Measurements from ENCODE around the gene SYPL2.
"Not testable (repeated sequence)": the region's sequence is repeated elsewhere in the genome, so short reads cannot be mapped to it uniquely, and the experiment has no call there.

Gene SYPL2

DNA sequence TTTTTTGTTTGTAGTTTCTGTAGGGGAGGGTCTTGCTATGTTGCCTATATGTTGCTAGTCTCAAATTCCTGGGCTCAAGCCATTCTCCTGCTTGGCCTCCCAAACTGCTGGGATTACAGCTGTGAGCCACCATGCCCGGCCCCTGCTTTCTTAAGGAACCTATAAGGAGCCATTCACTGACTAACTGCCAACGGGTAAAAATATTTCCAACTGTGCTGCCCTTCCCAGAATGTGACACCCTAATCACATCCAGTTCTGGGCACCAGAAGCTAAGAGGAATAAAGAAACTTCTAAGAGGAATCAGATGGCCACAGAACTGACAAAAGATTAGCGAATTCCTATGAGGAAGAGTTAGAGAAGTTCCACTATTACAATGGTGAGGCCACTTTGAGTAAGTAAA, 6.4 kb downstream of the SYPL2 start:
- no peak for DNase-seq (ENCODE audit: low read depth)

DNA sequence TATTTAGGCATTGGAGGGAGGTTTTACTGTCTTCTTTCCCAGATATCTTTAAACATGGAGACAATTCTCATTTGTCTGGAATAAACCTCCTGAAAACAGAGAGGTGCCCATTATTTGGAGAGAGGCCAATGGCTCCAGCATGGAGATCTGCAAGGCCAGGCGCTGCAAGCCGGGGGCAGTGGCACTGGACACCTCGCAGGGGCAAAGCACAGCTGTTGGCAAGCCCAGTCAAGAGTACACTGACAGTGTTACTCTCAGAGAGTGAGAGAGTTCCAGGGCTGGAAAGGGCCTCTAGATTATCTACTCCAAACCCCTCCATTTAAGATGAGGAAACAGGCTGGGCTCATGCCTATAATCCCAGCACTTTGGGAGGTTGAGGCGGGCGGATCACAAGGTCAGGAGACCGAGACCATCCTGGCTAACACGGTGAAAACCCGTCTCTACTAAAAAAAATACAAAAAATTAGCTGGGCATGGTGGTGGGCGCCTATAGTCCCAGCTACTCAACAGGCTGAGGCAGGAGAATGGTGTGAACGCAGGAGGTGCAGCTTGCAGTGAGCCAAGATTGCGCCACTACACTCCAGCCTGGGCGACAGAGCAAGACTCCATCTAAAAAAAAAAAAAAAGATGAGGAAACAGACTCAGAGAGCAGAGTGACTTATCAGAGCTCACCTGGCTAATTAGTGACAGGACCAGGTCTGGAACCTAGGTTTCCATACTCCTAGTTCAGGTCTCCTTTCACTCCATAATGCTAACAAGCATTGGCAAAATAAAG, 7.1 kb downstream of the SYPL2 start:
- DNase-seq (ENCODE audit: low read depth) = not testable (repeated sequence)

DNA sequence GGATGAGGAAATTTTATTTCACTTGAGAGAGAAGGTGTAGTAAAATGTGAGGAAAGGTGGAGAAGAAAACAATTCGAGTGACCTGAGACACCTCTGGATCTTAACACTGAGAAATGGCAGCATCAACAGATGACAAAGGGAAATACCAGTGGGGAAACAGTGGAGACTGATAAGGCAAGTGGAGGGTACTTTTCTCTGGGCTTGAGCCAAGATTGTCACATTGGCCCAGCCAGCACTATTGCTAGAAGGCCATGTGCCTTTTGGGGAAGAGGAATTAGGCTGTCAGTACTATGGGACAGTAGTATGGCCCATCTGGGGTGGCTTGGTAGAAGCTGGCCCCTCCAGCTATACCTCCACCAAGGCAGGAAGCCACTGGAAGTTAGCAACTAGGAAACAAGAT, 8.4 kb downstream of the SYPL2 start:
- DNase-seq (ENCODE audit: low read depth) = no peak

DNA sequence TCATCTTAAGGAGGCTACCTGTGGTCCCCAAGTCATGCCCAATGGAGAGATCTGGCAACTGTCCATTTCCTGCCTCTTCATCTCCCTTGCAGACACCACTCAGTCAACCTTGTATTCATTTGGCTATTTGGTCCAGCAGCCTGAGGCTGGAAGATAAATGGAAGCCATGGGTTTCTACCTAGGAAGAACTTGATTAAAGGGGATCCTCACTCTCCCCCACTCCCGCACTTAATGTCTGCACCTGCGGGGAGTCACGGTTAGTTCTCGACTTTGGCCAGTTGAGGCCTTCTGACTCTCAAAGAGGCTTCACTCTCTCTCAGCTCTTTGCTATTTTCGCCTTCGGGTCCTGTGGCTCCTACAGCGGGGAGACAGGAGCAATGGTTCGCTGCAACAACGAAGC, 8.9 kb downstream of the SYPL2 start:
- DNase-seq (ENCODE audit: low read depth) = no peak

DNA sequence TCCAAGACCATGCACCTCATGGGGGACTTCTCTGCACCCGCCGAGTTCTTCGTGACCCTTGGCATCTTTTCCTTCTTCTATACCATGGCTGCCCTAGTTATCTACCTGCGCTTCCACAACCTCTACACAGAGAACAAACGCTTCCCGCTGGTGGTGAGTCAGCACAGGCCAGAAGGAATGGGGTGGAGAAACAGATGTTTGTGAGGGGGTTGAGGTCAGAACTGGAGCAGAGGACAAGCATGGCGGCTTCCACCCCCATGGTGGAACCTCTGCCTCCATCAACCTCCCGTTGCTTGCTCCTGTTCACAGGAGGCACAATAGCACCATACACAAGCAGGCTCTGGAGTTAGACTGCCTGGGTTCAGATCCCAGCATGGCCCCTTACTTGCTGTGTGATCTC, 10.5 kb downstream of the SYPL2 start:
- no peak for DNase-seq (ENCODE audit: low read depth)

DNA sequence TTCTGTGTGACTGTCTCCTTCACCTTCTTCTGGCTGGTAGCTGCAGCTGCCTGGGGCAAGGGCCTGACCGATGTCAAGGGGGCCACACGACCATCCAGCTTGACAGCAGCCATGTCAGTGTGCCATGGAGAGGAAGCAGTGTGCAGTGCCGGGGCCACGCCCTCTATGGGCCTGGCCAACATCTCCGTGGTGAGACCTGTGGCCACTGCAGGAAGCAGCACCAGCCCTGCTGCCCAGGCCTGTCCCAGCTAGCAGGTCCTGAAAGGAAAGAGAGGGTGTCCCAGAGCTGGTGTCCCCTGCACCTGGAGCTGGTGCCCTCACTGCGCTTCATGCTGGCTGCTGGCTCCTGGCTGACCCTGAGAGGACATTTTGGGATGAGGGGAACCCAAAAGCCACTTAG, 11.5 kb downstream of the SYPL2 start:
- DNase-seq (ENCODE audit: low read depth) = no peak

DNA sequence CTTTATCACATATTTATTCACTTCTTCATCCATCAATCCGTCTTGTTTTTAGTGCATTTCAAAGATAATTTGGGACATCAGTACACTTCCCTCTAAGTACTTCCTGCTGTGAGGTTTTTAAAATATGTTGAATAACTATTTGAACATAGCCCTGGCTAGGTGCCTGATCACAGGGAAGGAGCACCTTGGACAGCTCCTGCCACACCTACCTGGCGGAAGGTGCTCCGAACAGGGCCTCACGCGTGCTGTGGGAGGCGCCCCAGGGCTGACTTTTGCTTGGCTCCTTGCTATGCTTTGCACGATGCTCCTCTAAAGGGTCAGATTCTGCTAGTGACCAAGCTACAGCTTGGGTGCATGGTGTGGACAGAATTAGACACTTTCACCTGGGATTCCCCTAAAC, 12.5 kb downstream of the SYPL2 start:
- no peak for DNase-seq (ENCODE audit: low read depth)

DNA sequence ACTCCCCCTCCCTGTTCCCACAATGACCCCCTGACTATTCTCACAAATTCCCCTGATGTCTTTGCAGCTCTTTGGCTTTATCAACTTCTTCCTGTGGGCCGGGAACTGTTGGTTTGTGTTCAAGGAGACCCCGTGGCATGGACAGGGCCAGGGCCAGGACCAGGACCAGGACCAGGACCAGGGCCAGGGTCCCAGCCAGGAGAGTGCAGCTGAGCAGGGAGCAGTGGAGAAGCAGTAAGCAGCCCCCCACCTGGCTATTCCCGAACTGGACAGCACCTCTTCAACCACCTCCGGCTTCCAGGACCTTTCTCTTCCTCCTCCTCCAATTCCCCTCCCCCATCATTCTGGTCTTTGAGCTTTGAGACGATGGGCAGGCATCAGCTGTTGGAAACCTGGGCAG, 13.0 kb downstream of the SYPL2 start:
- DNase-seq (ENCODE audit: low read depth) = no peak

DNA sequence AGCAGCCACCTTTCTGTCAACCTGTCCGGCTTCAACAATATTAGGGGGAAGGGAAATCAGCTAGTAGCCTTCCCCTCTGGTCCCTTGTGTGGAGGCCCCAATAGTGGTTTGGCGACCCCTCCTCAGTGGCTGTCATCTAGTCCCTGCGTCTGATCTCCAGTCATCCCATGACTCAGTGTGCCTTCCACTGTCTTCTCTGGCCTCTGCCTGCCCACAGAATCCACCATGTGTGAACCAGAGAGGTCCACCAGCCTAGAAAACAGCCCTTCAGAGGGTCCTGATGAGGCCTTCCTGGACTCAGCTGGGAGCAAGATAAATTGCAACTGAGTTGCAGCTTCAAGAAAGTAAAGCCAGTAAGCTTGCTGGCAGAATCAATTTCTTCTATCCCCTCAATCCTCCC, 13.6 kb downstream of the SYPL2 start:
- DNase-seq (ENCODE audit: low read depth) = no peak

DNA sequence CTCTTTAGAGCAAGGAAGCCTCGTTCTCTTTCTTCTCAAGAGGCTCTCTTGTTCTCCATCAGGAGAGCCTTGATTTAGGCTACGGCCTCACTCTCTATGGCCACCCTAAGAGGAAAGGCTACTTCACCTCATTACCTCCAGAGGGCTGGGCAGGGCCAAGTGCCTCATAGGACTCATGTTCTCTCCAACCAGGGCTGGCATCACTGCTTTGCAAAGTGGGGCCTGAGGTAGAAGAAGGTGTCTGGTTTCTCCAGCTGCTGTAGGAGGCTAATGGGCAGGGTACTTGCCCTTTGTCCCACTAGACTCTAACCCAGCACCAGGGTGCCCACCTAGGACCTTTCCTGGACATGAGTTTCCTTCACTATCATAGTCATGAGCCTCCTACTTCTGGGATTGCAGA, 15.3 kb downstream of the SYPL2 start:
- DNase-seq (ENCODE audit: low read depth) = no peak

DNA sequence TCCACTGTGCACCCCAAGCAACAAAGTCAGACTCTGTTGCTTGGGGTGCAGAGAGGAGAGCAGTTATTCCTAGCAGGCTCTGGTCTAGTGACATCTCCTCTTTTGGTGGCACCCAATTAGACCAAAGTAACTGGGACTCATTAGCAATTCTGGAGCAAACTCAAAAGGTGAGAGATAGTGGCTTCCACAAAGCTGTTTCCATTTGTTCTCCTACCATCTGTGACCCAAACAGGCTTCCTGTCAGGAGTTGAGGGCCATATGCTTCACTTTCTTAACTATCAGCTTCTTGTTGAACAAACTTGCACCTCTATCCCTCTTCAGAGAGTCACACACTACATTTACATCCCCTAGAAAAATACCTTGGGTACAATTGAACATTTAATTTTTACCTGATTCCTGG, 15.9 kb downstream of the SYPL2 start:
- no peak for DNase-seq (ENCODE audit: low read depth)

DNA sequence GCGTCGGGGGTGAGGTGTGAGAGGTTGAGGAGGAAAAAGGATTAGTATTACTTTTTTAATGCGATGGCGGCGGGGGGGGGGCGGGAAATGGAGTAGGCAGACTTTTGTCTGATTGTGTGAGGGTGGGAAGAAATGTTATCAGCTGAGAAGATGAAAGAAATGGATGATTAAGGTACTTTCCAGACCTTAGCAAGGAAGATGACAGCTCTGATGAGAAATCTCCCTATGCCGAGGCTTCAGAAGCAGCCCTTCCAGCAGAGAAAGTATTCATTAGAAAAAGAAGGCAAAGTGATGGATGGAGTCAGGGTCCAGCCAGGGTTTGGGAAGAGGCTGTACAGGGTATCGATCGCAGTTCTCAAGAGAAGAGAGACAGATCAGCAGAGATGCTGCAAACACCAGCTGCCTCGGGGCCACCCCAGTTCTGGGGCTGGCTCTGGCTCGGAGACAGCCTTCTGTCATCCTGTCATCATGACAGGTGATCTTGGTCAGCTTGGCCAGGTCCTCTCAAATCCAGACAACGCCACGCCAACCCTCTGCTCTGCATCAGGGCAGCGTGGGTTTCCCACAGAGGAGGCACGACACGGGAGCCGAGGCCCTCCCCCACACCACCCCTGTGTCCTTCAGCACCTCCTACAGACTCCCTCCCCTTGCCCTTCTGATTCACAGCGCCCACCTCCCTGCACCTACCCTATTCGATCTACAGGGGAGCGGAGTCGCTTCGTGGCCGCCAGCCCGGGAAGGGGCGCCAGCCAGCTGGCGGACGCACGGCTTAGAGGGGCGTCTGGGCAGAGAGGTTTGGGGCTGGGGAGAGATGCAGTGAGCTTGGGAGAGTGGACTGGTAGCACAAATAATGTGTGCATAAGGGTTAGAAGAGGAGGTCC, 16.7 kb downstream of the SYPL2 start:
- no peak for DNase-seq (ENCODE audit: low read depth)

DNA sequence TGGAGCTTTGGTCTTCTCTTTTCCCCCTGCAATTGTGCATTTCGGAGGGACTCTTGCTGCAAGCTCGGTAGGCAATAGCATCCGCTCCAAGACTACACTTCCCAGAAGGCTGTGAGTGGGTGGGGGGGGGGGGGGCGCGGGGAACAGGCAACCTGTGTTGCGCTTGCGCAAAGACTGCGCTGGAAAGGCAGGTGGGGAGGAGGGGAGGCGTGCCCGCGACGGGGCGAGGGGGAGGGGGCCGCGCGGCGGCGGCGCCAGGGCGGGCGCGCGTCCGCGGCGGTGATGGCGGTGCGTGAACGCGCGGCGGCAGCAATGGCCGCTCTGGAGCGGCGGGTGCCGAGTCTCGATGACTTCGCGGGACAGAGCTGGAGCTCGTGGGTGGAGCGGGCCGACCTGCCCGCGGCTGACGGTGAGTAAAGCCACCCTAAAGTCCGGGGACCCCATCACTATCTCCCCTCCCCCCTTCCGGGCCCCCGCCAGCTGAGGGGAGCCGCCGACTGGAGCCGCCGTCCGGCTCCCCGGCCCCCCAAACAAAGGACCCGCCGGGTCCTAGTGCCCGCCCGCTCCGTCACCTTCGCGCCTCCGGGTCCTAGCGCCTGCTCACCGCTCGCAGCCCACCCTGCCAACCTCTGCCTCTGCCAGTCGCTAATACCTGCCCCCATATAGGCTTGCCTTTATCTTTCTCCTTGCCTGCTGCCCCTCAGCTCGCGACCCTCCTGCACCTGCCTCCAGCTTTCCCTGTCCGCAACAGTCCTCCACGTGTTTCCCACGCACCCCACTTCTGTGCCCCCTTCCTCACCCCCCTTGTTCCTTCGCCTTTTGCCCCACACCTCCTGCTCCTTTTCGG, 17.5 kb downstream of the SYPL2 start, which contains the start of gene ATXN7L2:
Gene ATXN7L2 (plus strand): TSS at position 234 of the 847 bp plus-strand sequence. CDS start 49 bp downstream, at position 283.
- no peak for DNase-seq (ENCODE audit: low read depth)

DNA sequence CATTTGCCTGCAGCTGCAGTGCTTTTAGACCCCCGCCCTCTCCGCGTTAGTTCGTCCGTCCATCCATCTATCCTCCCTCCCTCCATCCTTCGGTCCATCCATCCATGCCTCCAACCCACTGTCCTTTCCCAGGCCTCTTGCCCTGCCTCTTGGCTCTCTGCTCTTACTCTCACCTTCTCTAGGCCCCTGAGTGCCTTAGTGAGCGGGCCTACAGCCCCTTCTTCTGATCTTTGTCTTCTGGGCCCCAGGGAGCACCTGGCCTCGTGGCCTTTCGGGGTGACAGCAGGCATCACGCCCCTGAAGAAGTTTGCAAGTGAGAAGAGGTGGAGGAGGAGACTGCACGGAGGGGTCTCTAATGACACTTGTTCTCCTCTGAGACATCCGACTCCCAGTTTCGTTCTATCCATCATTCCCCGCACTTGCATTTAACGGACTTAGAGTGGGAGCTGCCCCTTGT, 18.2 kb downstream of the SYPL2 start:
- DNase-seq (ENCODE audit: low read depth) = no peak

DNA sequence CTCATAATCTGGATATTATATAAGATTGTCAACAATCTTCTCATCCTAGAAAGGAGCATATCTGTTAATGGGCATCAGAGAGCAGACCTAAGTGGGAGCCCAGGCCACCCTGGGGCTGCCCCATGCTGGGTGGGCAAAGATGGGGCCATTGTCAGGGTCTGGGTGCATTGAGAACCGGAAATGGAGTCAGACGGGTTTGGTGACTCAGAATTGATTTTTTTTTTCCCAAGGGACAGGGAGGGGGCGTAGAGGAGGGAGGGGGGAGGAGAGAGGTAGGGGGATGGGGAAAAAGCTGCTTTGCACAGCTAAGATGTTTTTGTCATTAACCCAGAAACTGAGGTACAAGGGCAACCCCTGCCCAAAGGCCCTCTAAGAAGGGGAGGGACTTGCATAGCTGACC, 18.7 kb downstream of the SYPL2 start:
- no peak for DNase-seq (ENCODE audit: low read depth)

DNA sequence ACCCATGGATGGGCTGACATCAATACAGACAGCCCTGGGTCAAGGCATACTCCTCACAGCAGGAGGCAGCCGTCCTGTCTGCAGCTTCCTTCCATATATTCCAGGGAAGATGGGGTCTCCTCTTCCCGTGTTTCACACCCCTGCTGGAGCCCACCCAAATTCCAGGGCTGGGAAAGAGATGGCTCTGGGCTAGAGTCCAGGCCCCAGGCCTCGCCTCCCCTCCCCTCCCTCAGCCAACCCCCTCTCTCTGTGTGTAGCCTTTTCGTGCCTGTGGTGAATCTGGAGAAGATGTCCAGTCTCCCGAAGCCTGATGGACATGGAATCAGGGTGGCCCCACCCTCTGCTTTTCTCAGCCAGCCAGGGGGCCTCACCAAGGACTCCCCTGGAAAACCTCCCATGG, 20.9 kb downstream of the SYPL2 start:
- no peak for DNase-seq (ENCODE audit: low read depth)

DNA sequence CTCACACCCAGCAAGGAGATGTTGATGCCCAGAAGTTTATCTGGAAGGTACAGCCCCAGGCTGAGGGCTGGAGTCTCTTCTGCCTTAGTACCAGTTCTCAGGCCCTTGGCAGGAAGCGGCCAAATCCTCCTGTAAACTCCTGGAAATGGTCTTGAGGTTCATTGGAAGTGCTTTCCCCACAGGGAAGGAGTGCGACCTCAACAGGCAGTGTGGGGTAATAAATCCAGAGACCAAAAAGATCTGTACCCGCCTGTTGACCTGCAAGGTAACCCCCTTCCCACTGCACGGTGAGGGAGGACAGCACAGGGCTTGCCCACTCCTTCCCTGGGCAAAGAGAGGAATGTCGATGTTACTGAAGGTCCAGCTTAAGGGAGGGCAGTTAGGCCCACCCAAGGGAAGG, 21.9 kb downstream of the SYPL2 start:
- DNase-seq (ENCODE audit: low read depth) = no peak

DNA sequence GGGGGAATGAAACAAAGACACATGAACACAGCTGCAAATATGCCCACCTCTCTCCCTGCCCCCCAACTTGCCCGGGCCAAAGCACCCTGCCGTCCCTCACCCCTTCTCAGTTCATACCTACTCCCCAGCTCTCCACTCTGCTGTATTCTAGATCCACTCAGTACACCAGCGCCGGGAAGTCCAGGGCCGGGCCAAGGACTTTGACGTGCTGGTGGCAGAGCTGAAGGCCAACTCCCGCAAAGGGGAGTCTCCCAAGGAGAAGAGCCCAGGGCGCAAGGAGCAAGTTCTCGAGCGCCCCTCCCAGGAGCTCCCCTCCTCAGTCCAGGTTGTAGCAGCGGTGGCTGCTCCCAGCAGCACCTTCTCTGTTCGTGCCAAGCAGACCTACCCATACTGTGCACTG, 22.4 kb downstream of the SYPL2 start:
- DNase-seq (ENCODE audit: low read depth) = no peak

DNA sequence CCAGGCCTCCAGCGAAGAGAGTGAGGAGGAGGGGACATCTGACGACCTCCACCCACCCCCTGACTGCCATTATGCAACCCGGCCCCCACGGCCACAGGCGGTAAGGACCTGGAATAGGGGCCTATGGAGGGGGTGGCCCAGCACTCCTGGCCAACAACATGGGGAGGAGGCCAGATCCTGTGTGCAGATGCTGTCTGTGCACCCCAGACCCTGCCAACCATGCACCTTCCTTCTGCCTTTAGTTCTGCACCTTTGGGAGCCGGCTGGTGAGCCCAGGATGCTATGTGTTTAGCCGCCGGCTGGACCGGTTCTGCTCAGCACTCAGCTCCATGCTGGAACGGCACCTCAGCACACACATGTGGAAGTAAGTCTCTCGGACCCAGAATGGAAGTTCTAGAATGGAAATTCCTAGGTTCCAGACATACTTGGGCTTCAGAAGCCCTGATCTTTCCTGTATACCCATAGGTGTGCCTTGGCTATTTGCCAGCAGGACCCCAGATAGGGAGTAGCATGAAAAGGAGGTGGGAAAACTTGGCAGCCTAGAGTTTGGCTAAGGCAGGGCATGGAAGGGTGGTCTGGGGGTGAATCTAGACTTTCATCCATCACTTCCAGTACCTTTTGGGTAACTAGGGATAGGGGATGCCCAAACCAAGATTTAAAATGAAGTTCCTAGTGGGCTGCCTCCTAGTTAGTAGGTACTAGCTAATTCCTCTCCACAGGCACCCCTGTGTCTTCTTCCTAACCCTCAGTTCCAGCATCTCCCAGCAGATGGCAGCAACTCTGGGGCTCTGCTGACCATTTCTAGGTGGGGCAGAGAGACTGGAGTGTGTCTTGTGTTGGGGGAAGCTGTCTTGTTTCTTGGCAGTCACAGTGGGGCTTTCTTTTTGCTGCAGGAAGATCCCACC, 23.9 kb downstream of the SYPL2 start:
- DNase-seq (ENCODE audit: low read depth) = no peak

DNA sequence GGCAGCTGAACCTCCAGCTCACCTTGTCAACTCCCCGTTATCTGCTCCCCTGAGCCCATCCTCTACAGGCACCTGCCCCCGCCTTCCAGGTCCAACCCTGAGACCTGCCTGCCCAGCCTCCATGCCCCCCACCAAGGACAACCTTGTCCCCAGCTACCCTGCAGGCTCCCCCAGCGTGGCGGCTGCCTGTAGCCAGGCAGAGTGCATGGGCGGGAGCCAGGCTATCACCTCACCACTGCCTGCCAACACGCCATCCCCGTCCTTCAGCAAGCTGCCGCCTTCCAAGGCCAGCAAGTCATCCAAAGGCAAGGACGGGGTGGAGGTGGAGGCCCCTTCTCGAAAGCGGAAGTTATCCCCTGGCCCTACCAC, 24.6 kb downstream of the SYPL2 start:
- DNase-seq (ENCODE audit: low read depth) = no peak

DNA sequence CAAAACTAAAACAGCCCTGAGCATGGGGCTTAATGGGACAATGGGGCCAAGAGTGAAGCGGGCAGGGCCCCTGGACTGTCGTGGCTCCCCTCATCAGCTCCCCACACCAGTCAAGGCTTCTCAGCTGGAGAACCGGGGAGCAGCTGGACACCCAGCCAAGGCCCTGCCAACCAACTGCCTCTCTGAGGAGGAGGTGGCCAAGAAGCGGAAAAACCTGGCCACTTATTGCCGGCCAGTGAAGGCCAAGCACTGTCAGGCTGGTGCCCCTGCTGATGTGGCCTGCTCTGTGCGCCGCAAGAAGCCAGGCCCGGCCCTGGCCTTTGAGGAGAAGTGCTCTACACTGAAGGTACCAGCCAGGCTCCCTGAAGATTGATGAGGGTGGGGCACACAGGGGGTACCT, 25.0 kb downstream of the SYPL2 start:
- no peak for DNase-seq (ENCODE audit: low read depth)

All from HS-5 (cell line).